GM21619 (cell line): ENCODE data around the gene SMPD1.

Source experiments
- ATAC-seq: cut with Tn5 transposase; IDR thresholded peaks from one replicate; pipeline ENCODE4 v1.9.1; 2021; ENCODE audit not compliant: unreplicated experiment

Gene SMPD1

DNA sequence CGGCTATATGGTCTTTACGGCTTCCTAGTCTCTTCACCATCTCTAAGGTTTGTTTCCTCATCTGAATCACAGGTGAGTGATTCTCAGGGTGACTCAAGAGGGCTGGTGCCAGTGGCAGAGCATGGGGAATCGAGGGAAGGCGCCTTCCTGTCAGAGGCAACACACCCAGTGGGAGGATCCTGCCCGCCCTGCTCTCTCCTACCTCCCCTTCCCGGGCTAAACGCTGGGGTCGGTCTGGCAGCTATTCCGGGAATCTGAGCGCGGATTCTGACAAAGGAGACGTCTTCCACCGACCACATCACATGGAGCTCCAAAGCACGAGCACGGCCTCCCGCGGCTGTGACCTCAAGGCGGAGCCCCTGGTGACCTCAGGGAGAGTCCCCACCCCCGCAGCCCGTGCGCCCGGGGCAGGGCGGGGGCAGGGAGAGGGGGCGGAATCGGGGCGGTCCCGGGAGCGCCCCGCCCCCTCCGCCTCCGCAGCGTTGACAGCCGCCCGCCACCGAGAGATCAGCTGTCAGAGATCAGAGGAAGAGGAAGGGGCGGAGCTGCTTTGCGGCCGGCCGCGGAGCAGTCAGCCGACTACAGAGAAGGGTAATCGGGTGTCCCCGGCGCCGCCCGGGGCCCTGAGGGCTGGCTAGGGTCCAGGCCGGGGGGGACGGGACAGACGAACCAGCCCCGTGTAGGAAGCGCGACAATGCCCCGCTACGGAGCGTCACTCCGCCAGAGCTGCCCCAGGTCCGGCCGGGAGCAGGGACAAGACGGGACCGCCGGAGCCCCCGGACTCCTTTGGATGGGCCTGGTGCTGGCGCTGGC is at the start of gene SMPD1:
SMPD1 (plus strand) TSS at position 570 of the 813 bp plus-strand sequence; CDS start at position 695, 125 bp downstream.
- peak; percentile 96 for ATAC-seq

- ATAC-seq = no peak
These were observed 44.9 kb upstream of the SMPD1 start for GRCh38 chr11:6345366-6345765.

GRCh38 chr11:6350043-6350442 is 40.2 kb upstream of the SMPD1 start:
- ATAC-seq = no peak

DNA sequence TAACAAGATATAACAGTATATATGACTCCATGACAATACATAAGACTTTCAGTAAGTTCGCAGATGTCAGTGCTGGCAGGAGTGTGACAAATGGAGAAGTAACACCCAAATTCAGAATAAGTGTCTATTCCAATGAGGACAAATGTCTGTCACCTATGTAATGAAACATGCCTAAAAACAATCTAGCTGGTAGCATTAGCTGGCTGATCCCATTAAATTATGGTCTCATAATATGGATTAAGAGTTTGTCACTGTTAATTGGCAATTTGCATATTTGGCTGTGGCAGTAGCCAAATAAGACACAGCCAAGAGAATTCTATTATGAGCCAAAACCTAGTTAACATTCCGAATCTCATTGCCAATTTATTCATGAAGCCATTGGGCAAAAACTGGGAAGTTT is 39.8 kb upstream of the SMPD1 start:
- no peak for ATAC-seq

DNA sequence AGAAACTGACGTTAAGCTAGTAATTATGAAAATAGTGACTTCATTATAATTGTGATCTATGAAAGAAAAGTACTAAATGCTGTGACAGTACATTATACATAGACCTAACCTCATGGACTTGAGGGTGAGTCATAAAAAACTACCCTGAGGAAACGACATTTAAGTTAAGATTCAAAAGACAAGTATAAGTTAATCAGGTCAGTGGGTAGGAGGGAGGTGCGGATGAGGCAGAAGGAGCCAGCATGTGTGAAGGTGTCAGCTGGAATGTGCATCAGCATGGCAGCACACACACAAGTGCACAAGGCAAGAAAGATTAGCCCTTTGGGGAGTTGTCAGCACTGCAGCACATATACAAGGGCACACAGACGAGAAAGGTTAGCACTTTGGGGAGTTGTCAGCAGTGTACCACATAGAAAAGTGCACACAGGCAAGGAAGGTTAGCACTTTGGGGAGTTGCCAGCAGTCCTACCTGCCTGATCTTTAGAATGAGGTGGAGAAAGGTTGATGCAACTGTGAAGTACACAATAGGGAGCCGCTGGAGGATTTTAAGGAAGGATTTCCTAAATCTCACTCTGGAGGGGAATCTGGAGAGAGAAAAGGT is 38.4 kb upstream of the SMPD1 start:
- ATAC-seq = no peak

- ATAC-seq = peak; percentile 84
These were observed 36.8 kb upstream of the SMPD1 start for GRCh38 chr11:6353367-6353987.

DNA sequence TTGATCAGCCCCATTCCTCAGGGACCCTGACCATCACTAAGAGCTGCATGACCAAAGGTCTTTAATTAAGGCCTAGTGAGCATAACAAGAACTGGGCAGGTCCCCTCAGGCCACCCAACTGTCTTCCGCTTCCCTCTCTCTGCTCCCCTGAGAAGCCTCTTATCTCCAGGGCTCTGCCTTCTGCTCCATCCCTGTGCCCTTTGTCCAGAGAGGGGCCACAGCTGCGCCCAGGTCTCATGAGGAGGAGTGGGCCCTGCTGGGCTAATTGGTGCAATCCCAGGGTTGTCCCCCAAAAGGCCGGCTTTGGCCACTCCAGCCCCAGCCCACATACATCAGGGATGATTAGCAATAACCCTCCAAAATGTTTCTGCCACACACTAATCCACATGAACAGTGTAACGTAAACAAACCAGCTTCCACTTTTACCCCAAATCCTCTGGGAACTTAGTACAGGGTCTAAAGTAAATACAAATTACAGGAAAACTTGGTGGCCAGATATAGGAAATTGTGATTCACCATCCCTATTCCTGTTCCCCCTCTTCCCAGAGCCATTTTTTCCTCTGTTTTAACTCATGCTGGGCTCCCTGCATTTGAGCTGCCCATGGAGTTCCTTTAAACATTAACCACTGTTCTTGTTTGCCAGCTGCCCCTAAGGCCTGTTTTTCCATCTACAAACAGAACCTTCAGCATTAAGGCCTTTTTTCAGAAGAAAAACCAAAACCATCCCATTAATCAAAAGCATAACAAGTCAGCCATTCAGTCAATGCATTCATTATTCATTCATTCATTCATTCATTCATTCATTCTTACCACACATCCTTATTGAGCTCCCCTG is 35.4 kb upstream of the SMPD1 start:
- ATAC-seq = no peak

GRCh38 chr11:6356503-6357055 is 33.7 kb upstream of the SMPD1 start:
- ATAC-seq = no peak

DNA sequence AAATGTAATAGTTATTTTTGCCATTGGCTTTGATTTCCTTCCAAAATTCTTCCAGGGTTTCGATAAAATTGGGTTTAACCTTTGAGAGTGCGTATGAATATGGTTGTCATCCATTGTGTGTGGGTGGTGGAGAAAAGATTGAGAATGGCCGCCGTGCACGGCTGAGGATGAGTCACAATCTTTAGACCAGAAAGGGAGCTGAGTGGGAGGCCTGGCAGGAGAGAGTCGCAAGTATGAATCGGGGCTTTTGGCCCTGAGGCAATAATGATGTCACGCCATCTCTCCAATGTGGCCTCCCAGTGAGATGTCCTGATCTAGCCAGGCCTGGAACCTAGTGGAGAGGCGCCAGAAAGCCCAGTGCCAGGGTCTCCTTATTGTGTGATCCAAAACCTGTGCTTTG is 33.1 kb upstream of the SMPD1 start:
- no peak for ATAC-seq

DNA sequence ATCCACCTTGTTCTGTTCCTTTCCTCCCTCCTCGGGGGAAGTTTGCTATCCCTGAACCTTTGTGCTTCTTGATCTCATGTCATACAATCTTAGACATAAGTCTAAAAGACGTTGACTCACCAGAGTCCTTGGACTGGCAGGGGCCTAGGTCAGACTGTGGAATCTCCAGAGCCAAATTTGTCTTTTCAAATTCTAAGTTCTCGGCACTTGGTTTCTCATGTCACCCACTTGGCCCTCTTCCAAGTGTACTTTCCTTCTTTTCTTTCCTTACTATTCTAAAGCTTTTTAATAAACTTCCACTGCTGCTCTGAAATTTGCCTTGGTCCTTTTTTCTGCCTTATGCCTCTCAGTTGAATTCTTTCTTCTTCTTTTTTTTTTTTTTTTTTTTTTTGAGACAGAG is 30.1 kb upstream of the SMPD1 start:
- no peak for ATAC-seq

DNA sequence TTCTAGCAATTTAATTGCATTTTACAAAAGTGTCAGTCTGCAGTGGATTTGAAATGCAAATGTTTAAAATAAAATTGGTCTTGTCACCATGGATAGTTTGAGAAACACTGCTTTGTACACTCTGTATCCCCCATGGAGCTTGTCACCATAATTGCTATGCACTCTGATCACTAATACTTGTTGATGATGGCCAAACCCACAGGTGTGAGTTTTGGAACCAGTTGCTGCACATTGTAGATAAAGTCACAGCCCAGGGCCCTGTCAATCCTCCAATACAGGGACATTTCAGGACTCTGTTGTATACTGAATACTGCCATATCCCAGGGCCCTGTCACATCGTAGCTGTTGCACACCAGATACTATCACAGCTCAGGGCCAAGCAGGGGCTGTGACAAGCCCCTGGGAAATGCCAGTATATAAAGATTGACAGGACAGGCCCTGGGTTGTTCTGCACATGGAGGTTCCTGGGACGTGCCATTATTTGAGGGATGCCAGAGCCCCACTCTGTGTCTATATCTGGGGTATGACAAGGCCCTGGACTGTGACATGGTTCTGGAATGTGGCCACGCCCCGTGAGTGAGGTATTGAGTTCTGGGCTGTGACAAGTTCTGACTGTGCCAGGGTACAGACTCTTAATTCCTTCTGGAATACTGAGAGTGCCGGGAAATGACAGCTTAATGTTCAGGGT is 27.9 kb upstream of the SMPD1 start:
- no peak for ATAC-seq

GRCh38 chr11:6362873-6363678 is 27.2 kb upstream of the SMPD1 start:
- ATAC-seq = peak; percentile 95

- no peak for ATAC-seq
These were observed 24.6 kb upstream of the SMPD1 start for GRCh38 chr11:6365659-6366058.

DNA sequence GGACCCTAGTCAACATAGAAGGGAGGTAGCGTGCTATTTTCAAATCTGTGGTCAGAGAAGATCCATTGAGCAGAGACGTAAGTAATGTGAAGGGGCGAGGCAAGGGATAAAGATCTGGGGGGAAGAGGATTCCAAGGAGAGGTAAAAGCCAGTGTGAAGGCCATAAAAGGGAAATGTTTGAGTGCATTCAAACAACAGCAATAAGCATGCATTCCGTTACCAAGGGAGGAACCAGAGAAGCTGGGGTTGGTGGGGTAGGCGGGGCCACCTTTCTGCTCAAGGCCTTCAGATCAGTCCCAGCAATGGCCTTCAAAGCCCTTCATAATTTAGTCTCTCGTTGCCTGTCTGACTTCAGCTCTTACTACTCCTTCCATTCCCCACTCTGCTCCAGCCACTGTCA is 18.4 kb upstream of the SMPD1 start:
- ATAC-seq = no peak

DNA sequence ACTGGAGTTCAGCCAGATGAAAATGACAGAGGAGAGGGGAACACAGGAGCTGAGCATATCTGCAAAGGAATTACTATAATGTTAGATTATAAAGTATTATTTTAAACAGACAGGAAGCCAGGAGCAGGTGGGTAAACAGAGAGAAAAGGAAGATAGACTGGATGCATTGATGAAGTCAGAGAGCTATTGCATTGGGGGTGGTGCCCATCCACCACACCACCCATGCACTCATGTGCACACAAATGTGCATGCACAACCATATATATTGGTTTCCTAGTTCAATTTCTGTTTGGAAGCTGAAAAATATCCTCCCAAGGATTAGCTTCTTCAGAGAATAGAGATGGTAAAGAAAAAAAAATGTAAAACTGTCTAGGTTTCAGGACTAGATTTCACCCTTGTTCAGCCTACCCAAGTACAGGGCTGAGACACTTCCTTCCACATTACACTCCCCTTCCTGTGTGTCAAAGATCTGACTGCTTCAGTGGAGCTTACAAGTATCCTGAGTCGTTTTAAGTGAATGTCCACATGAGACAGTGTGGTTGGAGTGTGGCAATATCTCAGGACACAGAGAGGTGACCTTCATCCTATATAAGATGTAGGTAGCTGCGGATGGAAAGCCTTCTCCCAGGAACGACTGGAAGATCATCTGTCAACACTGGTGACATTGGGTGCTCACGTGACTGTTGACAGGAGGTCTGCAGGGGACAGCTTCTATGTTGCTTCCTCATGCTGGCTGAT is 12.2 kb upstream of the SMPD1 start:
- ATAC-seq = no peak

- no peak for ATAC-seq
These were observed 11.7 kb upstream of the SMPD1 start for GRCh38 chr11:6378640-6378989.

DNA sequence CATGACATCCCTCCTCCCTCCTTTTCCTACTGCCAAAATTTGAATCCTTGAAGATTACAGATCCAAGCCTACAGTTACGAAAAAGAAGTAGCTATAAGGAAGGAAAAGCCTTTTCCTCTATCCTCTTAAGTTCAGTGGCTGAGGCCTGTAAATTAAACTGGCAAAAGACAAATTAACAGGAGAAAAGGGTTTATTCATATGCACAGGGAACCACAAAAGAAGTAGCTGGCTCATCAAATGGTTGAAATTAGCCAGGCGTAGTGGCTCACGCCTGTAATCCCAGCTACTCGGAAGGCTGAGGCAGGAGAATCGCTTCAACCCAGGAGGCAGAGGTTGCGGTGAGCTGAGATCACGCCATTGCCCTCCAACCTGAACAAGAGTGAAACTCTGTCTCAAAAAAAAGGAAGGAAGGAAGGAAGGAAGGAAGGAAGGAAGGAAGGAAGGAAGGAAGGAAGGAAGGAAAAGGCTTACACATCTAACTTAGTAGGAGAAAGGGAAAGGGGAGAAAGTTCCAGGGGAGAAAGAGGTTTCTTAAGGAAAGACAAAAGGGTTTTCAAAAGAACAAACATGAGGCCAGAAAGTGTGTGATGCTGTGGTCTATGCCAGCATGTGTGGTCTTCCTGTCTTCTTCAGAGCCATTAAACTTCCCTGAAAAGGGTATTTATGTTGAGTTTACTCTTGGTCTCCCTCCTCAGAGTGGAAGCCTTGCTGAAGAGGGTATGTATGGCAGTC is 5.1 kb upstream of the SMPD1 start:
- ATAC-seq = no peak

- no peak for ATAC-seq
These were observed 2.3 kb upstream of the SMPD1 start for GRCh38 chr11:6387811-6388599.
